ENCODE data around the gene TET2.

TET2 gene

DNA sequence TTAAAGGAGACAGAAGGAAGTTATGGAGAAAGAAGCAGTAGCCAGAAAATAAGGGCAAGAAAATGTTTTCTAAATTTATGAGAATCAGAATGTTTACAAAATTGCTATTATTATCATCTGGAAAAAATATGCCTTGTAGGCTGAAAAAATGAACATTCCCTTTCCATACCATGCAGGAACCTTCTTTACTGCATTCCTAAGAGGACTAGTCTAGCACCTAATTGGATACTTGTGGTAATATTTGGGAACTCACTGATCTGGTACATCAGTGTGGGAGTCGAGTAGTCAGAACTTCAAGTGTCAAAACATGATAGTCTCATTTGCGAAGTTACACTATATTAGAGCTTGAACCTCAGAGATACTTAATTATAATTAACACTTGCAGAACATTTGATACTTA is 51.9 kb downstream of the TET2 start:
- Histone ChIP-seq H3K4me2 (ENCODE audit: low read length, poor library complexity, severe bottlenecking) (no peak overlapping the region), H2BK120ac (ENCODE audit: low read depth, low read length) (no peak overlapping the region), H2AK5ac (ENCODE audit: low read length, severe bottlenecking) (no peak overlapping the region), H4K91ac (ENCODE audit: low read length) (no peak overlapping the region), H3K18ac (ENCODE audit: low read depth in 1 of 2, low read length in 2 of 2) (no peak overlapping the region), H3K79me1 (replicated peaks; ENCODE audit: low read length, poor library complexity, severe bottlenecking) (peaks cover 4% of the 10 kb centered on the region), H2BK12ac (ENCODE audit: low read length in 2 of 2) (no peak overlapping the region), H3K27me3 (ENCODE audit: control insufficient read depth in 1 of 2, insufficient read depth in 1 of 2, low read length in 2 of 2) (no peaks in the 10 kb centered on the region), H3K36me3 (ENCODE audit: control insufficient read depth in 1 of 2, insufficient read depth in 2 of 2, low read depth in 1 of 2, low read length in 2 of 2) (no peaks in the 10 kb centered on the region), H3K9me3 (ENCODE audit: control insufficient read depth, low read length) (no peaks in the 10 kb centered on the region), H3K14ac (ENCODE audit: low read length in 2 of 2) (no peak overlapping the region), H3K4me1 (ENCODE audit: control insufficient read depth, insufficient read depth, low read depth, low read length) (no peaks in the 10 kb centered on the region), H3K4ac (ENCODE audit: low read depth in 1 of 2, low read length in 2 of 2) (no peak overlapping the region), H4K8ac (ENCODE audit: low read length) (no peak overlapping the region), H3K23ac (ENCODE audit: low read length in 2 of 2) (no peak overlapping the region), H3K9ac (ENCODE audit: low read length) (no peak overlapping the region), H3K4me3 (ENCODE audit: insufficient read depth in 1 of 2, low read depth in 1 of 2, low read length in 2 of 2) (no peak overlapping the region), H2AFZ (ENCODE audit: low read depth, low read length) (no peak overlapping the region), H3K27ac (ENCODE audit: low read length, poor library complexity, severe bottlenecking) (no peak overlapping the region), H2BK5ac (ENCODE audit: low read depth, low read length, poor library complexity, severe bottlenecking) (no peak overlapping the region), H2BK15ac (ENCODE audit: low read depth, poor library complexity, severe bottlenecking) (no peak overlapping the region)
- WGBS, result 100% methylated on average over 1 of the region's 2 CpGs
- DNase-seq, result no peak

DNA sequence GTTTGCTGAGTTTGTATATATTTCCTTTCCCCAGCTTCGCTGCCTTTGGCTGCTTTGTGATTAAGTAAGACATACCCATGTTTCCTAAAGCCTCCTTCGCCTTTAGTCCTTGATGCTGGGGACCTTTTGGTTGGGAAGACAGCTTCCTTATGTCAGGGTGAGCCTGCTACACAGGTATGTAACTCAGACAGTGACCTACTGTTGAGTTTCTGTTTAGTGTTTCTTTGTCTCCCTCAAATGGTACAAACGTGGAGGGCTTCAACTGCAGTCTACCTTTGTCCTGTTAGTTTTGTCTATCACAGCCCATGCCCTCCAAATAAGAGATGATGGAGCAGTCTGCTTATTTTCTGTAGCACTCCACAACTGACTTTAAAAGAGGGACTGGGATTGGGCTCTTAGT is 59.5 kb downstream of the TET2 start:
- no peak overlapping the region for H2BK120ac ChIP-seq (ENCODE audit: low read depth, low read length)
- no peak overlapping the region for H4K91ac ChIP-seq (ENCODE audit: low read length)
- no peak overlapping the region for H2BK12ac ChIP-seq (ENCODE audit: low read length in 2 of 2)
- H3K4ac ChIP-seq (ENCODE audit: low read depth in 1 of 2, low read length in 2 of 2), result no peak overlapping the region
- no peak overlapping the region for H3K4me2 ChIP-seq (ENCODE audit: low read length, poor library complexity, severe bottlenecking)
- peak overlapping the region in 1 of 2 experiments; percentile 34 for H3K18ac ChIP-seq (ENCODE audit: low read depth in 1 of 2, low read length in 2 of 2)
- no peaks in the 10 kb centered on the region for H3K27me3 ChIP-seq (ENCODE audit: control insufficient read depth in 1 of 2, insufficient read depth in 1 of 2, low read length in 2 of 2)
- no peak for DNase-seq
- no peak overlapping the region for H3K27ac ChIP-seq (ENCODE audit: low read length, poor library complexity, severe bottlenecking)
- H3K9me3 ChIP-seq (ENCODE audit: control insufficient read depth, low read length), result no peaks in the 10 kb centered on the region
- no peak overlapping the region for H3K14ac ChIP-seq (ENCODE audit: low read length in 2 of 2)
- H4K8ac ChIP-seq (ENCODE audit: low read length), result no peak overlapping the region
- WGBS, result 82% methylated on average over 3 of the region's 3 CpGs
- no peak overlapping the region for H3K23ac ChIP-seq (ENCODE audit: low read length in 2 of 2)
- no peak overlapping the region for H3K4me3 ChIP-seq (ENCODE audit: insufficient read depth in 1 of 2, low read depth in 1 of 2, low read length in 2 of 2)
- H2BK5ac ChIP-seq (ENCODE audit: low read depth, low read length, poor library complexity, severe bottlenecking), result no peak overlapping the region
- H3K4me1 ChIP-seq (ENCODE audit: control insufficient read depth, insufficient read depth, low read depth, low read length), result no peaks in the 10 kb centered on the region
- peaks cover 19% of the 10 kb centered on the region for H3K79me1 ChIP-seq (replicated peaks; ENCODE audit: low read length, poor library complexity, severe bottlenecking)
- no peak overlapping the region for H2AK5ac ChIP-seq (ENCODE audit: low read length, severe bottlenecking)
- H3K36me3 ChIP-seq (ENCODE audit: control insufficient read depth in 1 of 2, insufficient read depth in 2 of 2, low read depth in 1 of 2, low read length in 2 of 2), result no peaks in the 10 kb centered on the region
- H3K9ac ChIP-seq (ENCODE audit: low read length), result no peak overlapping the region
- H2AFZ ChIP-seq (ENCODE audit: low read depth, low read length), result no peak overlapping the region
- no peak overlapping the region for H2BK15ac ChIP-seq (ENCODE audit: low read depth, poor library complexity, severe bottlenecking)

DNA sequence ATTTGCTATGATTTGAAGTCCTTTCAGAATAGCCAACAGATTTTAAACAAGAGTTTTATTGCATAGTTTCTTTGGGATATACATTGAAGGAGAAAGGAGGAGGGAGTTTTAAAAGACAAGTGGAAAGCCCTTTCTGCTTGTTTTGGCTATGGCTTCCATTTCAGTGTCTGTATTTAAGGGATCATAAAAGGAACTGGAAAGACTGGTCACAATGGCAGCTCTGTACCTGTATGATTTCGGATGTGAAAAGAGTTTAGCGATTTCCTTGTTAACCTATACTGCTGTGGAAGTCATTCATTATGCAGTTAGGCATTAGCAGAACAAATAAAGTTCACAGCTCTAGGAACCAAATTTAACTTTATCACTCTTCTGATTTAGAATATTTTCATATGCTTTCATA is 60.7 kb downstream of the TET2 start:
- H3K4ac ChIP-seq (ENCODE audit: low read depth in 1 of 2, low read length in 2 of 2), result no peak overlapping the region
- no peak overlapping the region for H3K14ac ChIP-seq (ENCODE audit: low read length in 2 of 2)
- H3K9me3 ChIP-seq (ENCODE audit: control insufficient read depth, low read length), result no peaks in the 10 kb centered on the region
- H2BK120ac ChIP-seq (ENCODE audit: low read depth, low read length), result no peak overlapping the region
- no peak overlapping the region for H3K23ac ChIP-seq (ENCODE audit: low read length in 2 of 2)
- no peak overlapping the region for H3K18ac ChIP-seq (ENCODE audit: low read depth in 1 of 2, low read length in 2 of 2)
- WGBS, result 93% methylated on average over 2 of the region's 2 CpGs
- H2BK12ac ChIP-seq (ENCODE audit: low read length in 2 of 2), result no peak overlapping the region
- H4K8ac ChIP-seq (ENCODE audit: low read length), result no peak overlapping the region
- no peak overlapping the region for H2AK5ac ChIP-seq (ENCODE audit: low read length, severe bottlenecking)
- H3K4me2 ChIP-seq (ENCODE audit: low read length, poor library complexity, severe bottlenecking), result no peak overlapping the region
- no peaks in the 10 kb centered on the region for H3K4me1 ChIP-seq (ENCODE audit: control insufficient read depth, insufficient read depth, low read depth, low read length)
- no peaks in the 10 kb centered on the region for H3K27me3 ChIP-seq (ENCODE audit: control insufficient read depth in 1 of 2, insufficient read depth in 1 of 2, low read length in 2 of 2)
- no peak for DNase-seq
- no peaks in the 10 kb centered on the region for H3K36me3 ChIP-seq (ENCODE audit: control insufficient read depth in 1 of 2, insufficient read depth in 2 of 2, low read depth in 1 of 2, low read length in 2 of 2)
- H3K79me1 ChIP-seq (replicated peaks; ENCODE audit: low read length, poor library complexity, severe bottlenecking), result peaks cover 18% of the 10 kb centered on the region
- H2AFZ ChIP-seq (ENCODE audit: low read depth, low read length), result no peak overlapping the region
- H4K91ac ChIP-seq (ENCODE audit: low read length), result no peak overlapping the region
- no peak overlapping the region for H3K27ac ChIP-seq (ENCODE audit: low read length, poor library complexity, severe bottlenecking)
- H2BK15ac ChIP-seq (ENCODE audit: low read depth, poor library complexity, severe bottlenecking), result no peak overlapping the region
- no peak overlapping the region for H3K9ac ChIP-seq (ENCODE audit: low read length)
- H3K4me3 ChIP-seq (ENCODE audit: insufficient read depth in 1 of 2, low read depth in 1 of 2, low read length in 2 of 2), result no peak overlapping the region
- no peak overlapping the region for H2BK5ac ChIP-seq (ENCODE audit: low read depth, low read length, poor library complexity, severe bottlenecking)

DNA sequence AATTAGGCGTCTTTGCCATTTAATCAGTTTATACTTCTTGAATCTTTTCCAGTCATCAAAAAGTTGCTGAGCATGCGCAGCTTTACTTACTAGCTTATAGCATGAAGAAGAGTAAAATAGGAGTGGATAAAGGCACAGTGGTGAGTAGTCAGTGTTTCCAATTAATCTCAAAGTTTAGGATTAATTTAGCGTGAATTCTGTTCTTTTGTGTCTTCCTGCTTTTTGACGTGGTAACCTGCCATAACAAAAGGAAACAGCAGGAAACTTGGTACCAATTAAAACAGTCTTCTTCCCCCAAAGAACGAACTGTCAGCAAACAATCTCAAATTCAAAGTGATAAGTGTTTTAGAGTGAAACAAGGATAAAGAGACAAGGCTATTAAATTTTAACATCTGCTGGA is 61.9 kb downstream of the TET2 start:
- no peak overlapping the region for H3K18ac ChIP-seq (ENCODE audit: low read depth in 1 of 2, low read length in 2 of 2)
- no peak overlapping the region for H4K91ac ChIP-seq (ENCODE audit: low read length)
- DNase-seq, result no peak
- H3K36me3 ChIP-seq (ENCODE audit: control insufficient read depth in 1 of 2, insufficient read depth in 2 of 2, low read depth in 1 of 2, low read length in 2 of 2), result no peaks in the 10 kb centered on the region
- H3K27me3 ChIP-seq (ENCODE audit: control insufficient read depth in 1 of 2, insufficient read depth in 1 of 2, low read length in 2 of 2), result no peaks in the 10 kb centered on the region
- no peak overlapping the region for H2BK5ac ChIP-seq (ENCODE audit: low read depth, low read length, poor library complexity, severe bottlenecking)
- H3K23ac ChIP-seq (ENCODE audit: low read length in 2 of 2), result no peak overlapping the region
- 86% methylated on average over 3 of the region's 5 CpGs for WGBS
- no peak overlapping the region for H3K14ac ChIP-seq (ENCODE audit: low read length in 2 of 2)
- peaks cover 20% of the 10 kb centered on the region for H3K79me1 ChIP-seq (replicated peaks; ENCODE audit: low read length, poor library complexity, severe bottlenecking)
- no peak overlapping the region for H2AFZ ChIP-seq (ENCODE audit: low read depth, low read length)
- H3K4me1 ChIP-seq (ENCODE audit: control insufficient read depth, insufficient read depth, low read depth, low read length), result no peaks in the 10 kb centered on the region
- H2AK5ac ChIP-seq (ENCODE audit: low read length, severe bottlenecking), result no peak overlapping the region
- H3K9ac ChIP-seq (ENCODE audit: low read length), result no peak overlapping the region
- no peak overlapping the region for H3K4ac ChIP-seq (ENCODE audit: low read depth in 1 of 2, low read length in 2 of 2)
- H2BK120ac ChIP-seq (ENCODE audit: low read depth, low read length), result no peak overlapping the region
- H2BK12ac ChIP-seq (ENCODE audit: low read length in 2 of 2), result no peak overlapping the region
- no peak overlapping the region for H3K4me3 ChIP-seq (ENCODE audit: insufficient read depth in 1 of 2, low read depth in 1 of 2, low read length in 2 of 2)
- no peak overlapping the region for H4K8ac ChIP-seq (ENCODE audit: low read length)
- no peak overlapping the region for H3K4me2 ChIP-seq (ENCODE audit: low read length, poor library complexity, severe bottlenecking)
- H3K9me3 ChIP-seq (ENCODE audit: control insufficient read depth, low read length), result no peaks in the 10 kb centered on the region
- no peak overlapping the region for H2BK15ac ChIP-seq (ENCODE audit: low read depth, poor library complexity, severe bottlenecking)
- H3K27ac ChIP-seq (ENCODE audit: low read length, poor library complexity, severe bottlenecking), result no peak overlapping the region
